ENCODE results near the gene CCDC197.
A peak's percentile ranks its signal among the peaks of the same experiment; 100 is the strongest.

The CCDC197 gene

DNA sequence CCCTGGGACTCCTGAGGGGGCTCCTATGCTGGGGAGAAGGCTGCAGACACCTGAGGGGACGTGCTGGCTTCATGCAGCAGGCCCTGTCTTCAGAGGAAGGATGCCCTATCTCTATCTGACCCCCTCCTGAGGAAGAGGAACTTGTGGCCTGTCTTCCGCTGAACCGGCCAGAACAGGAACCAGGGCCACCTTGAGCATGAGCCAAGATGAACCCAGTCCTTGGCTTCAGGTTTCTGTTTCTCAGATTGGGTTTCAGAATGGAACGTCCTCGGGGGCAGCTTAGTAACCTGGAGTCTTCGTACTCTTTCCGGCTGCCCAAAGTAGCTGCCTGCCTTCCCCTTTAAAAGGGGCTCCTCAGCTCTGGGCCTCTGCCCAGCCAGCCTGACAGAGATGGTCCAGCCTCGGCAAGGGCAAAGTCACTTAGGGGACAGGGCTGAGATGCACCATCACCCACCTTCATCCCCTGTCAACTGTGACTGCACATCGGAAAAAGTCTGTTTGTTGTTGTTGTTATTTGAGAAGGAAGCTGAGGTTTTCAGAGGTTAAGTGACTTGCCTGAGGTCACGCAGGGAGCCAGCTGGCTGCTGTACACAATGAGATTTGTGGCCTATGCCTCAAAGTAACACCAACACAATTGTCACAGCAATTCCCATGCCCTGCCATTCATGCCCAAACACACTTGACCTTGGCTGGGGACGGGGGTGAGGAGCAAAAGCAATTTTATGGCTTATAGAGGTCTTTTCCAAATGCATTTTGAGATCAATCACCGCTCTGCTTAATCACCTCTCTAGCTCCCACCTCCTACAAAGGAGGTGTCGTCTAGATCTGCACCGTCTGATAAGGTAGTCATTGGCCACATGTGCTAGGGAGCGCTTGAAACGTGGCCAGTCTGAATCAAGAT is 34.1 kb upstream of the CCDC197 start:
- no peaks in the 10 kb centered on the region for H3K9me3 ChIP-seq (replicated peaks; ENCODE audit: insufficient read depth, low read length)
- H3F3A ChIP-seq (ENCODE audit: insufficient read depth, low read length), result peaks cover 17% of the 10 kb centered on the region
- peak overlapping the region; percentile 50 for H3K9ac ChIP-seq (ENCODE audit: low read length)
- no peaks in the 10 kb centered on the region for H3K9me2 ChIP-seq (replicated peaks; ENCODE audit: insufficient read depth, low read length)
- no peaks in the 10 kb centered on the region for H4K20me1 ChIP-seq (ENCODE audit: insufficient read depth, low read length)
- no peaks in the 10 kb centered on the region for H3K79me2 ChIP-seq (ENCODE audit: low read length)
- H3K27ac ChIP-seq (ENCODE audit: low read length), result peak overlapping the region; percentile 95
- 0 out of 2 replicates have a peak overlapping the region, but pooled peaks have one; percentile 23 for H2AFZ ChIP-seq (ENCODE audit: low read length)
- peaks cover 52% of the 10 kb centered on the region for H3K4me1 ChIP-seq (ENCODE audit: low read length)
- H3K27me3 ChIP-seq (replicated peaks; ENCODE audit: insufficient read depth, low read length), result no peaks in the 10 kb centered on the region
- H3K4me2 ChIP-seq (ENCODE audit: low read depth, low read length), result peak overlapping the region; percentile 50; the same call in 1 of the 2 replicates
- DNase-seq, result peak; percentile 50
- H3K4me3 ChIP-seq (ENCODE audit: low read length), result no peak overlapping the region; the same call in 1 of the 2 replicates
- no peaks in the 10 kb centered on the region for H3K36me3 ChIP-seq (replicated peaks; ENCODE audit: insufficient read depth, low read length)
- no peak for TF ChIP-seq EZH2 (optimal IDR thresholded peaks at IDR 0.05; ENCODE audit: low read depth, low read length)

GRCh38 chr14:93963692-93964091 is 33.4 kb upstream of the CCDC197 start:
- Histone ChIP-seq H4K20me1 (ENCODE audit: insufficient read depth, low read length) (no peaks in the 10 kb centered on the region), H3K27me3 (replicated peaks; ENCODE audit: insufficient read depth, low read length) (no peaks in the 10 kb centered on the region), H3K36me3 (replicated peaks; ENCODE audit: insufficient read depth, low read length) (no peaks in the 10 kb centered on the region), H3K79me2 (ENCODE audit: low read length) (no peaks in the 10 kb centered on the region), H3K4me2 (ENCODE audit: low read depth, low read length) (peak overlapping the region; percentile 50; the same call in 1 of the 2 replicates), H3K4me1 (ENCODE audit: low read length) (peaks cover 45% of the 10 kb centered on the region), H3K9me3 (replicated peaks; ENCODE audit: insufficient read depth, low read length) (no peaks in the 10 kb centered on the region), H3K4me3 (ENCODE audit: low read length) (no peak overlapping the region), H3K9me2 (replicated peaks; ENCODE audit: insufficient read depth, low read length) (no peaks in the 10 kb centered on the region), H2AFZ (ENCODE audit: low read length) (no peak overlapping the region), H3F3A (ENCODE audit: insufficient read depth, low read length) (peaks cover 17% of the 10 kb centered on the region), H3K9ac (ENCODE audit: low read length) (no peak overlapping the region), H3K27ac (ENCODE audit: low read length) (peak overlapping the region; percentile 95; the same call in 1 of the 2 replicates)
- no peak for DNase-seq
- TF ChIP-seq CTCF (IDR thresholded peaks at IDR 0.05; ENCODE audit: low read length), result no peak
- no peak for TF ChIP-seq EZH2 (optimal IDR thresholded peaks at IDR 0.05; ENCODE audit: low read depth, low read length)
- TF ChIP-seq EZH2phosphoT487 (IDR thresholded peaks at IDR 0.05; ENCODE audit: low read length), result no peak

GRCh38 chr14:93964281-93964680 is 32.8 kb upstream of the CCDC197 start:
- no peaks in the 10 kb centered on the region for H3K9me2 ChIP-seq (replicated peaks; ENCODE audit: insufficient read depth, low read length)
- no peaks in the 10 kb centered on the region for H4K20me1 ChIP-seq (ENCODE audit: insufficient read depth, low read length)
- no peaks in the 10 kb centered on the region for H3K36me3 ChIP-seq (replicated peaks; ENCODE audit: insufficient read depth, low read length)
- H3K9me3 ChIP-seq (replicated peaks; ENCODE audit: insufficient read depth, low read length), result no peaks in the 10 kb centered on the region
- H3K27ac ChIP-seq (ENCODE audit: low read length), result no peak overlapping the region
- no peaks in the 10 kb centered on the region for H3K27me3 ChIP-seq (replicated peaks; ENCODE audit: insufficient read depth, low read length)
- H3K79me2 ChIP-seq (ENCODE audit: low read length), result no peaks in the 10 kb centered on the region
- TF ChIP-seq CTCF (IDR thresholded peaks at IDR 0.05; ENCODE audit: low read length) (no peak), EZH2 (optimal IDR thresholded peaks at IDR 0.05; ENCODE audit: low read depth, low read length) (no peak), EZH2phosphoT487 (IDR thresholded peaks at IDR 0.05; ENCODE audit: low read length) (no peak)
- no peak for DNase-seq
- H3K9ac ChIP-seq (ENCODE audit: low read length), result no peak overlapping the region
- H3K4me2 ChIP-seq (ENCODE audit: low read depth, low read length), result no peak overlapping the region
- H2AFZ ChIP-seq (ENCODE audit: low read length), result no peak overlapping the region
- H3K4me3 ChIP-seq (ENCODE audit: low read length), result no peak overlapping the region
- H3K4me1 ChIP-seq (ENCODE audit: low read length), result peaks cover 40% of the 10 kb centered on the region
- H3F3A ChIP-seq (ENCODE audit: insufficient read depth, low read length), result peaks cover 13% of the 10 kb centered on the region
